H1 (cell line): ENCODE data around the gene ZBTB14. TPM values are rescaled to one million over a fixed set of nuclear protein-coding genes. Genes with fewer than 3 reads are reported as not detected.

Experiments used
- RBBP5 ChIP-seq: IDR thresholded peaks from 2 replicates; pipeline ENCODE4 v1.7.1; 2012; ENCODE audit warnings: low read depth, mild to moderate bottlenecking, inconsistent platforms, low read length, moderate library complexity, borderline replicate concordance
- SP2 ChIP-seq: IDR thresholded peaks from 2 replicates; pipeline ENCODE4 v1.6.1; 2012; ENCODE audit warnings: mild to moderate bottlenecking, low read length, inconsistent platforms
- TCF12 ChIP-seq: IDR thresholded peaks from 2 replicates; pipeline ENCODE4 v1.6.1; 2011; ENCODE audit warnings: low read depth, mild to moderate bottlenecking, low read length
- polyA plus RNA-seq, 7 experiments: library from polyadenylated mRNA; depleted of rRNA in 3 of 7; stranded (reverse) in 5 of 7; unstranded in 2 of 7; fragments of >200 nt in 5 of 7; fragments of 200-250 nt in 2 of 7; gene quantifications; 1 replicate in 5 of 7; 2 replicates in 1 of 7; 4 replicates in 1 of 7; pipeline versions ENCODE4 v1.2.1 to v1.2.3, GENCODE V29; 2011 to 2013; ENCODE audit warnings: missing spikeins in 2 of 7, mixed read lengths in 2 of 7
- total RNA-seq: library from RNA; stranded (reverse); fragmentation: NEBNext Ultra II Directional; extraction: Animal tissue kit (Norgen Biotek cat#: 25700); gene quantifications from 2 replicates; pipeline ENCODE4 v1.2.1, GENCODE V29; 2021

The ZBTB14 gene
- total and polyA plus RNA-seq, 2 of the 8 experiments (the other 6 are each of a cell fraction or from before 2014, with no cell fraction given), result 5.2 to 18.3 TPM

- TF ChIP-seq SP2, result no peak
- no peak for TF ChIP-seq RBBP5
- no peak for TF ChIP-seq TCF12
Measured at GRCh38 chr18:5239447-5239846, 56.1 kb downstream of the ZBTB14 start (continued).

Other genes starting within 250 kb of the ZBTB14 start
- gene AKAIN1, start 98.5 kb downstream of the ZBTB14 start, total RNA-seq, result not detected in 2 replicates
- gene AKAIN1, start 98.5 kb downstream of the ZBTB14 start, polyA plus RNA-seq (2011; rRNA removed), result not detected in 2 replicates
- 12.8 and 16.1 TPM in 2 replicates for gene EPB41L3, start 248.3 kb upstream of the ZBTB14 start, total RNA-seq
- gene EPB41L3, start 248.3 kb upstream of the ZBTB14 start, polyA plus RNA-seq (2011; rRNA removed), result 7.8 and 7.9 TPM in 2 replicates